Activated T-cell treated with anti-CD3 and anti-CD28 coated beads for 4 hours (primary cell): ENCODE results near the gene B4GALT5.

Source experiments
- DNase-seq: peaks from one replicate; pipeline ENCODE4 v3.0.0-alpha.2; 2020

The B4GALT5 gene

GRCh38 chr20:49699200-49699992 is 14.3 kb downstream of the B4GALT5 start:
- DNase-seq = peak; percentile 5

- DNase-seq = no peak
Observed at GRCh38 chr20:49698477-49698876, 15.2 kb downstream of the B4GALT5 start.

- no peak for DNase-seq
Observed at GRCh38 chr20:49697071-49697470, 16.6 kb downstream of the B4GALT5 start.

- DNase-seq = no peak
Observed at GRCh38 chr20:49696594-49696993, 17.1 kb downstream of the B4GALT5 start.

- DNase-seq = no peak
Observed at GRCh38 chr20:49695830-49696229, 17.8 kb downstream of the B4GALT5 start.

GRCh38 chr20:49694450-49695071 is 19.1 kb downstream of the B4GALT5 start:
- DNase-seq = no peak

- no peak for DNase-seq
Observed at GRCh38 chr20:49693435-49694171, 20.1 kb downstream of the B4GALT5 start.

GRCh38 chr20:49692941-49693340 is 20.7 kb downstream of the B4GALT5 start:
- DNase-seq = no peak

GRCh38 chr20:49691818-49692568 is 21.7 kb downstream of the B4GALT5 start:
- no peak for DNase-seq

- no peak for DNase-seq
Observed at GRCh38 chr20:49690899-49691620, 22.6 kb downstream of the B4GALT5 start.

GRCh38 chr20:49687595-49688567 is 25.8 kb downstream of the B4GALT5 start:
- no peak for DNase-seq

GRCh38 chr20:49685809-49686208 is 27.9 kb downstream of the B4GALT5 start:
- DNase-seq = no peak

GRCh38 chr20:49685161-49685601 is 28.5 kb downstream of the B4GALT5 start:
- DNase-seq = no peak

GRCh38 chr20:49684335-49684997 is 29.2 kb downstream of the B4GALT5 start:
- no peak for DNase-seq

GRCh38 chr20:49682798-49683197 is 30.9 kb downstream of the B4GALT5 start:
- DNase-seq = no peak

GRCh38 chr20:49682278-49682677 is 31.4 kb downstream of the B4GALT5 start:
- no peak for DNase-seq

- DNase-seq = no peak
Observed at GRCh38 chr20:49681850-49682216, 31.8 kb downstream of the B4GALT5 start.

- DNase-seq = no peak
Observed at GRCh38 chr20:49680484-49680883, 33.2 kb downstream of the B4GALT5 start.

GRCh38 chr20:49679634-49680033 is 34.0 kb downstream of the B4GALT5 start:
- no peak for DNase-seq
